Raji (cell line): ENCODE data around the gene MON2.

Experiments used
- POLR2A ChIP-seq: IDR thresholded peaks from 2 replicates; pipeline ENCODE4 v1.6.1; 2011; ENCODE audit warnings: low read depth, low read length, control low read depth; ENCODE audit not compliant: insufficient read depth

The MON2 gene

DNA sequence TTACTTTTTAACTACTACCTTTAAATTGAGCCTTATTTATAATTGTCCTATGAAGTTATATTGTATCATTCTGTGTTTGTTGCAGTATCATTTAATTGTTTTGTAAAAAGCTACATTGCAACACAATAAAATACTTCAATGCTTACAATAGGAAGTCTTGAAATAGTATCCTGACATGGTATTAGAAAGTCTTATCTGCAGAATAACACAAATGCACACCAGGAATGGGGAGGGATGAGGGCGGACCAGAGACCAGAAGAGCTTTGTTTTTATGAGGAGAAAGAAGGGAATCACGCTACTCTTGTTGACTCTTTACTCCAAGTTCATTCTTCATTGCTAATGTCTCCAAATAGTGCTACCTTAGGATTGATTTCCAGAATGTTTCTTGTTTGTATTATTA lies 120.2 kb downstream of the MON2 start:
- no peak for TF ChIP-seq POLR2A

DNA sequence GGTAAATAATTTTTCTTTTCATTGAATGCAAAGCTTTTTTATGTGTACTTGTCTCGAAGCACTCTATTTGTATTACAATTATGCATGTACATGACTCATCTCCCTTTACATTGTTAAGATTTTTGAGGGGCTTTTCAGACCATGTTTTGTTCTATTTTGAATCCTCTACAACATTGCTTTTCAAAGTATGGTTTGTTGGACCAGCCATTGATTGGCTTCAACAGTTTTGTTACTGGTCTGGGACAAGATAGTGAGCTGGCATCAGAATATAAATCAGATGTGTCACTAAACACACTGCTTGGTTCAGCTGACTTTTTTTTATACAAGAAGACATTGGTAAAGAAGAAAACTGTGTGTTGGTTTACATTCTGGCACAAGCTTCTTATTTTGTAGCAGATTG lies 122.3 kb downstream of the MON2 start:
- no peak for TF ChIP-seq POLR2A

DNA sequence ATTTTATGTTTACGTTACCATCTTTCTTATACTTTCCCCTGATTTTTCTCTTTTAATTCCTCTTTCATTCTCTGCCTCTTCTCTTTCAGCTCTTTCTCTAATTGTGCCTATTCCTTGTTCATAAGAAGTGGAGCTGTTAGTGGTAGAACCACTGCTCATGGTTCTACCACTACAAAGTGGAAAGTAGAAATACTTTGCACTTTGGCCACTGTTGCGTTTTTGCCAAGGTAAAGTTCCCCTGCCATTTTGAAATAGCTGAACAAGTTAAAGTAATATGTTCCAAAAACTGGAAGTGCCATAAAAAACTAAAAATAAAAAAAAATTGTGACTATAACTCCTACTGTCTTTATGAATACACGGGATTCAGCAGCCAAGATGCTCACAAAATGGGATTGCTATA lies 130.6 kb downstream of the MON2 start:
- TF ChIP-seq POLR2A: no peak

DNA sequence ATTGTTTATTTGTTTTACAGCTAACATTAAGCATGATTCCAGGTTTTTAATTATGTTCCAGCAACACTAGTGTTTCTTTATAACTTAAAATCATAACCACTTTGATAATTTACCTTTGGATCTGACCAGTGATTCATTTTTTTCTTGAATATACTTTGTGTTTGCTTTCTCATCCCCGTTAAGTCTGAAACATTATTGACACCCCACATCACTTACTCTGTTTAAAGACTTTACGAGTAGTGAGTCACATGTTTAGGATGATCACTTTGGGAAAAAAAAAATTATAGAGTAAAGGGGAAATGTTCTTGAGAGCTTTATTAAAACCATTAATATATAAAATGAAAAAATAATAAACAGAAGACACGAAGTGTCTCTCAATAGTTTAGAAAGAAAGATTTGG lies 132.2 kb downstream of the MON2 start:
- TF ChIP-seq POLR2A: no peak

DNA sequence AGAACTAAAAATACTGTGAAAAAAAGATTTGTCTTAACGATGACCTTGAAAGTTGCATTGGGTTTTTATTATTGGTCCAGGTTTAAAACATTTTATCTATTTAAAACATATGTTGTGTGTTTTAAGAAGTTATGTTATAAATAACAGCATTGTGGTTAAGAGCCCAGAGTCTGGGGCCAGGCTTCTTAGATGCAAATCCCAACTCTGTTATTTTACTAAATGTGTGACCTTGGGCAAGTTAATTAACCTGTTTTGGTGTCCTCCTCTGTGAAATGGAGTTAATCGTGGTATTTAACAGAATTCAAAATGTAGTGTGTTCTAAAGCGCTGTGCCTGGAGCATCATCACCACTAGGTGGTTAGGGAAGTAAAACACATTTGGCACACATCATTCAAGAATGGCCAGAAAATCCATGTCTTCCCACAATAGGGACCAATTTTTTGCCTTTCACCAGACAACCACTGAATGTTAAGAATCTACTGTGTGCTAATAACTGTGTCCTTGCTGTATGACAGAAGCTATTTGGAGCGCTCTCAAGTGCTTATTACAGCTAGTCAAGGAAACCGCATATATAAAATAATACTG lies 133.3 kb downstream of the MON2 start:
- TF ChIP-seq POLR2A: no peak

DNA sequence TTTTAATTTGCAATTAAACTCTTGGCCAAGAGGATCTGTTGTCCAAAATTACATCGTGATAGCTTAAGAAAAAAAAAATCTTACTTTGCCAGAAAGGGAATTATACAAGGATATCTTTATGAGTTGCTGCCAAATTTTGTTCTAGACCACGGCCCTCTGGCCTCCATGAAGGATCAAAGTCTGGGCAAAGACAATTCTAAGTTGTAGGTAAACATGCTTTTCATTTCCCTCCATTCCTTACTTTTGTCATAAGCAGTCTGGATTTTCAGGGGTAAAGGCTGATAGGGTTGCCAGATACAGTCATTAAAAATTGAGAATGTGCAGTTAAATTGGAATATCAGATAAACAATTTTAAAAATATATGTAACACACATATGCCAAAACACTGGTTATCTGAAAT lies 135.1 kb downstream of the MON2 start:
- no peak for TF ChIP-seq POLR2A

DNA sequence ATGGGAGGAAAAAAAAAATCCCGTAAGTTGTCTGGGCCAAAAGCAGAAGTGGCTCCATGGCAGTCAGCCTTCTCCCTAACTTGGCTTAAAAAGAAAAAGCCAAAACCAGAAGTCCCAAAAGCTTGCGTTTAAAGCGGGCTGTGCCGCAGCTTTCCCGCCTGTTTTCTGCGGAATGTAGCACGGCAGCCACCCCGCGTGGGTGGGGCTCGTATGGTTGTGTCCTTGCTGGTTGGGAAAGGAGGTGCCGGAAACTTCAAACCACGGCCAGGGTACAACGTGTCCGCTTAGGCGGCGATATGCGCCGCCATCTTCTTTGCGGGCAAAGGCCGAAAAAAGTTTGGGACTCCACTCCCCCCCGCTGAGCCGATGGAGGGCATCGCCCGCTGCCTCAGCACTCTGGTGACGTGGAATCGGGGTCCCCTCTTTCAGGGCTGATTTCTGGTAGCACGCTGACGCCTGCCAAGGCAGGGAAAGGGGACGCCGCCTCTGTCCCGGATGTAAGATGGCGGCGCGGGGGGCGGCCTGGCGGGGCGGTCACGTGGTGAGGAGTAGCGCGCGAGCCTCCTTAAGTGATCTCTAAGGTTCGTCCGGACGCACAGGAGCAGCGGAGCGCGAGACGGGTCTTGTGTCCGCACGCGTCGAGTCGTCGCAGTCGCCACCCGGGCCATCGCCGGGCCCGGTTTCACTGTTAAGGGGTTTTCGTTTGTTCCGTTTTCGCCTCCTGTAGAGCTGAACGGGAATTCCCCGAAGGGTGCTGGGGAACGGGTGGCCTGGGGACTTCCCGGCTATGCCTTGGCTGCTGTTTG lies 135.8 kb downstream of the MON2 start:
- TF ChIP-seq POLR2A: peak; percentile 80

DNA sequence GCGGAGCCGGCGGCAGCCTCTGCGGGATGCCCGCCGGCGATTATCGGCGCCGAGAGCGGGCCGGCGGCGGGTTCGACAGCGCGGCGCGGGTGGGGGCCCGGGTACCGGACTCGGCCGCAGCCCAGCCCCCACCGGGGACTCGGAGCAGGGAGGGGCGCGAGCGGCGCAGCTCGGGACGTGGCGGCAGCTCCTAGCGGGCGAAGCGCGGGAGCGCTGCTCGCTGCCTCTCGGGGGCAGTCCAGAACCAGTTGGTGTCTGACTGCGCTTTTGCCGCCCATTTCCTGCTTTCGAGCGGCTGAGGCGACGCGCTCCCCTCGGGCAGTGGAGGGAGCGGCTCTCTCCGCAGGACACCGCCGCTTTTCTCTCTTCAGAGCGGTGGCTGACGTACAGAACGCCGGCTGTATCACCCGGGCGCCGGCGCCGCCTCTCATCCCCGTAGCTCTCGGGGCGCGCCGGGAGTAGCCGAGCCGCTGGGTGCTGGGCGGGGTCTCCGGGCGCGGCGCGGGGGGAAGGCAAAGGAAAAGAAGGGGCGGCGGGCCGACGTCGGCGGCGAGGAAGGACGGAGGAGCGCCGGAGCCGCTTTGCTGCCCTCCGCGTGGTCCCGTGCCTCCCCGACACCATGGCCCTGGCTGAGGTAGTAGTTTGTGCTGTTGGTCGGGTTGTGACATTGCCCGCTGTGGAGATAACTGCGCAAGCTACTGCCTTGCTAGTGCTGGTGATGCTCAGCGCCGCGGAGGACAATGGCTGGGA lies 136.6 kb downstream of the MON2 start:
- peak; percentile 58 for TF ChIP-seq POLR2A

DNA sequence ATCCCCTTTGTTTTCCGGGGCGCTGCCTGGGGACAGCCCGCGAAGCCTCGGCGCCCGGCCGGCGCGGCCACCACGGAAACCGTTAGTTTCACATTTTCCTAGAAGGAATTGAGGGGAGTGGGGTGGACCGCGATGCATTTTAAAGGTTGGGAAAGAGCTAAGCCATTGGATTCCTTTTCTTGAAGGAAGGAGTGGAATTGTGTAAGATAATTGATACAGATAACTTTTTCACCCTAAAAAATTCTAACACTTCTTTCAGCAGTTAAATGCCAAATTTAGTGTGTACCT lies 137.1 kb downstream of the MON2 start:
- TF ChIP-seq POLR2A: no peak

DNA sequence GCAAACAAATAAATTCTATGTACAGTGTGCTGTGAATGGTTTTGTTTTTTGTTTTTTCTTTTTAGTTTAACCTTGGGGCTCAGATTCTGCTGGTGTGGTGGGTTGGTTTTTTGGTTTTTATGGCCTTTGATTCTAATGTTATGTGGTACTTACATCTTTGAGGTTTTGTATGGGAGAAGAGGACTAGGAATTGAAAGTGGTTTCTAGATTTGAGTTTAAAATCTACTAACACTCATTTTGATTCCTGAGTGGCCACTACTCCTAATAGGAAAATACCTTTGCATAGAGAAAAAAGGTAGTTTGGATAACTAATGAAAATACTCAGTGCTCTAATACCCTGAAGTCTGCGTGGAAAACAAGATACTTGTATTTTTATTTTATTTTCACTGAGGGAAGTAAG lies 137.7 kb downstream of the MON2 start:
- no peak for TF ChIP-seq POLR2A

DNA sequence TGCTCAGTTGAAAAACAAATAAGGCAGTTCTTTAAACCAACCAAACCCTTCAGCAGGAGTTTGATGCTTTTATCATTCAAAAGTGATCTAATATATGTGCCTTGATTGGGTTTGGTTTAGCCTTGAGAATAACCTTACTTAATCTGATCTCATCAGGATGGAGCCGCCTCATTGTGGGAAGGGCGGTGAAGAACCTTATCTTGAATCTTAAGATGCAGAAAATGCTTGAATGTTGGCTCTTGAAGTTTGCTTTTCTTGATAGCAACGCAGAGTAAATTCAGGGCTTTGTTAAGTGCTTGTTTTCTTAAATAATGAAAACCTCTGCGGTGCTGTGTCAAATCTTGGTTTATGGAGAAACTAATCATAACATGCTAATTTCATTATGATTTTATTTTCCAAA lies 138.2 kb downstream of the MON2 start:
- TF ChIP-seq POLR2A: no peak

DNA sequence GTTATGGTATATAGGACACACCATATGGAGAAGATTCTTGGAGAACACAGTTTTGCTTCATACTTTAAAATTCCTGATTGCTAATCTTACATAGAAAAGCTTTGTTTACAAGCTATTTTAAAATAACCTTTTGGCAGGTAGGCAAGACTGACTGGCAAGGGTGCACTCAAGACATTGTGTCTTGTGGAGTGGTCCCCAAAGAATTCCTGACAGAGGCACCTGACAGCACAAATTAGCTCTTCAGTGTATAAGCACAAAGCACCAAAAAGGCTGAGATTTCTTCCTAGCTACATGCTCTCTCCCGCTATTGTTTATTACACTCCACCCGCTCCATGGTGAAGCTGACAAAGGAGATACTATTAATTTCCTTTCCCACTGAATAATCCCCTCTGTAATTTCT lies 139.4 kb downstream of the MON2 start:
- TF ChIP-seq POLR2A: no peak

DNA sequence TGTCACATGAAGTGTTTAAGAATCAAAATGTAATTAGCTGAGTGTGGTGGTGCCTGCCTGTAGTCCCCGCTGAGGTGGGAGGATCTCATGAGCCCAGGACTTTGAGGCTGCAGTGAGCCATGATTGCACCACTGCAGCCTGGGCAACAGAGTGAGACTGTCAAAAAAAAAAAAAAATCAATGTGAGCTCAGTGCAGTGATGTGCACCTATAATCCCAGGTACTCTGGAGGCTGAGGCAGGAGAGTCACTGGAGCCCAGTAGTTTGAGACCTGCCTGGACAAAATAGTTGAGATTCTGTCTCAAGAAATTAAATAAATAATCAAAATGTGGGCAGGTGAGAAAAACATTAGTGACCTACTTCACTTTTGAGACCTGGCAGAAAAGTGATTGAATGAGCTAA lies 140.0 kb downstream of the MON2 start:
- no peak for TF ChIP-seq POLR2A

DNA sequence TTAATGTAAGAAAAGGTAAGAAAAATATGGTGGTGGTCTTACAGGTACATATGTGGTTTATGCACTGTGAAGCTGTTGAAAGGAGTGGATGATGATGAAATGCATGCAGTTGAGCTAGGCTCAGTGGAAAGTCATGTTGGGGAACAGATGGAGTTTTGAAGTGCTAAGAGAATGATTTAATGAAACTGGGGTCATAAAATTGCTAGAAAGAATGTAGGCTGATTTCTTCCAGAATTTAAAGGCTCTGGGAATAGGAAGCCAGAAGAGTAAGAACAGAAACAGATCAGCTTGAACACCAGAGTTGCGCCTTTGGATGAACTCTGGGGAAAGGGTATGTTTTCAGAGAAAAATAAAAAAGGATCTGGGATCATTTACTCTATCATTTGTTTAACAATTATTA lies 146.5 kb downstream of the MON2 start:
- TF ChIP-seq POLR2A: no peak

DNA sequence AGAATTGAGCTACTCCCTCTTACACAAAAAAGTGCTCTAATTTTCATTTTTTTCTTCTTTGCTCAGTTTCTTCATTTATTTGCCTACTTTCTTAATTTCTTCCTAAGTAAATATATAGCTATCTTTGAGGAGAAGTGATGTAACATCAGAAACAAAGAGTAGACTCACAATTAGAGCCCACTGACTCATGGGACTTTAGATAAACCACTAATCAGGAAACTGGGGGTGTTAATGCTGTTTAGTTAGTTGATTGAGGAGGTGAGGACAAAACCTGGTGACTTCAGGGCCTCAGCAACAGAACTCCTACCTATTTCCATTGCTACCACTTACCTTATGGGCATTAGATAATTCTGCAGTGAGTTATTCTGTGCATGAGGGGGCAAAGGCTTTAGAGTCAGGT lies 151.7 kb downstream of the MON2 start:
- no peak for TF ChIP-seq POLR2A

DNA sequence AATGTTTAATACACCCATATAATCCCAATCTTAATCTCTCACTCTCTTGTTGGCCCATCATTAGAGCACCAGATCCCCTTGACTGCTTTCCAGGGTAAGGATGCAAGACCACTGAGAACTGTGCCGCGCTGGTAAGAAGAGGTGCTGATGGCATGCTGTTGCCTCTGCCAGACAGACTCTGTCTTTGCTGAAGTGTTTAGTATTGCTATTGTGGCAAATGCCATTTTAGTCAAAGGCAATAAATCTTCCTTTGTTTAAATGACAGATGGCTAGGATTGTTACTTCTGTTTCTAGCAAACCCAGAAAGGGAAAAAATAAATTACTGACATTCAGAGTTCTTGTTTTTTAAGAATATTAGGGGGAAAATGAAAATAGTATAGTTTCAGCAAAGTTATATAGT lies 152.3 kb downstream of the MON2 start:
- TF ChIP-seq POLR2A: no peak
